ENCODE data around the gene MGAT4B. TPM values are rescaled to one million over a fixed set of nuclear protein-coding genes. Genes with fewer than 3 reads are reported as not detected.

The MGAT4B gene
- total and polyA plus RNA-seq, 2 of the 13 experiments (the other 11 are each of a cell fraction or from before 2014, with no cell fraction given), result 93.5 to 130 TPM

DNA sequence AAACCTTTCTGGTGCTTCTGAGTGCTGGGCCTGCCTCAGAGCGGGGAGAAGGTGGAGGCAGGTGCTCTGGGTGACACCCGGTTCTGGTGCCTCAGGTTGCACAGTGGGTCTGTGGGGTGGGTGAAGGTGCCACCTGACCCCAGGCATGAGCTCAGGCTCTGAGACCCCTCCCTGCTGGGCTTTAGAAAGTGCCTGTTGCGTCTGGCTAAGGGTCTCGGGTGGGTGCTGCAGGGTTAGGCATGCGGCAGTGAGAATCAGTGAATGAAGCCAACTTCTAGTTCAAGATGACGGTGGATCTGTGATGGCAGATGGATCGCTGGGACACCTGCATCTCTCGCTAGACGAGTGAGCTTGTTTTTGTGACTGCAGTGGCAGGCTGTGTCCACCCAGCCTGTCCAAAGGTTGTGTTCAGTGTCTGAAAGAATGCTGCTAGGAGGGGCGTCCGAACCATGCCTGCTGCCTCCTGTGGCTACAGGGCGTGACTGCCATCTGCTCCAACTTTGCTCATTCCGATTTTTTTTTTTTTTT, 19.1 kb upstream of the MGAT4B start (continued):
- TF ChIP-seq, protein P1, sequence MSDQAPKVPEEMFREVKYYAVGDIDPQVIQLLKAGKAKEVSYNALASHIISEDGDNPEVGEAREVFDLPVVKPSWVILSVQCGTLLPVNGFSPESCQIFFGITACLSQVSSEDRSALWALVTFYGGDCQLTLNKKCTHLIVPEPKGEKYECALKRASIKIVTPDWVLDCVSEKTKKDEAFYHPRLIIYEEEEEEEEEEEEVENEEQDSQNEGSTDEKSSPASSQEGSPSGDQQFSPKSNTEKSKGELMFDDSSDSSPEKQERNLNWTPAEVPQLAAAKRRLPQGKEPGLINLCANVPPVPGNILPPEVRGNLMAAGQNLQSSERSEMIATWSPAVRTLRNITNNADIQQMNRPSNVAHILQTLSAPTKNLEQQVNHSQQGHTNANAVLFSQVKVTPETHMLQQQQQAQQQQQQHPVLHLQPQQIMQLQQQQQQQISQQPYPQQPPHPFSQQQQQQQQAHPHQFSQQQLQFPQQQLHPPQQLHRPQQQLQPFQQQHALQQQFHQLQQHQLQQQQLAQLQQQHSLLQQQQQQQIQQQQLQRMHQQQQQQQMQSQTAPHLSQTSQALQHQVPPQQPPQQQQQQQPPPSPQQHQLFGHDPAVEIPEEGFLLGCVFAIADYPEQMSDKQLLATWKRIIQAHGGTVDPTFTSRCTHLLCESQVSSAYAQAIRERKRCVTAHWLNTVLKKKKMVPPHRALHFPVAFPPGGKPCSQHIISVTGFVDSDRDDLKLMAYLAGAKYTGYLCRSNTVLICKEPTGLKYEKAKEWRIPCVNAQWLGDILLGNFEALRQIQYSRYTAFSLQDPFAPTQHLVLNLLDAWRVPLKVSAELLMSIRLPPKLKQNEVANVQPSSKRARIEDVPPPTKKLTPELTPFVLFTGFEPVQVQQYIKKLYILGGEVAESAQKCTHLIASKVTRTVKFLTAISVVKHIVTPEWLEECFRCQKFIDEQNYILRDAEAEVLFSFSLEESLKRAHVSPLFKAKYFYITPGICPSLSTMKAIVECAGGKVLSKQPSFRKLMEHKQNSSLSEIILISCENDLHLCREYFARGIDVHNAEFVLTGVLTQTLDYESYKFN (CRISPR knock-in tag; conservative IDR thresholded peaks at IDR 0.05), result peak; percentile 68
- TF ChIP-seq ATF1 (CRISPR knock-in tag; IDR thresholded peaks at IDR 0.05), result no peak
- TF ChIP-seq NFKB2 (CRISPR knock-in tag; IDR thresholded peaks at IDR 0.05; ENCODE audit: borderline replicate concordance), result peak; percentile 53; the same call in 1 of the 2 replicates
- TF ChIP-seq TCF12 (IDR thresholded peaks at IDR 0.05), result no peak
- no peak for TF ChIP-seq TCF12 (CRISPR knock-in tag; IDR thresholded peaks at IDR 0.05)
- TF ChIP-seq, protein P2, sequence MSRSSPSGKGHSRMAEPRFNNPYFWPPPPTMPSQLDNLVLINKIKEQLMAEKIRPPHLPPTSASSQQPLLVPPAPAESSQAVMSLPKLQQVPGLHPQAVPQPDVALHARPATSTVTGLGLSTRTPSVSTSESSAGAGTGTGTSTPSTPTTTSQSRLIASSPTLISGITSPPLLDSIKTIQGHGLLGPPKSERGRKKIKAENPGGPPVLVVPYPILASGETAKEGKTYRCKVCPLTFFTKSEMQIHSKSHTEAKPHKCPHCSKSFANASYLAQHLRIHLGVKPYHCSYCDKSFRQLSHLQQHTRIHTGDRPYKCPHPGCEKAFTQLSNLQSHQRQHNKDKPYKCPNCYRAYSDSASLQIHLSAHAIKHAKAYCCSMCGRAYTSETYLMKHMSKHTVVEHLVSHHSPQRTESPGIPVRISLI (CRISPR knock-in tag; IDR thresholded peaks at IDR 0.05; ENCODE audit: borderline replicate concordance), result peak; percentile 96
- no peak for TF ChIP-seq TAF1 (CRISPR knock-in tag; IDR thresholded peaks at IDR 0.05)
- TF ChIP-seq IKZF1 (IDR thresholded peaks at IDR 0.05), result no peak
- no peak for TF ChIP-seq ZNF782 (CRISPR knock-in tag; IDR thresholded peaks at IDR 0.05; ENCODE audit: borderline replicate concordance)
- no peak for TF ChIP-seq NFIB (CRISPR knock-in tag; IDR thresholded peaks at IDR 0.05; ENCODE audit: borderline replicate concordance)
- TF ChIP-seq ZNF367 (CRISPR knock-in tag; IDR thresholded peaks at IDR 0.05; ENCODE audit: borderline replicate concordance), result no peak
- TF ChIP-seq AHDC1 (CRISPR knock-in tag; IDR thresholded peaks at IDR 0.05; ENCODE audit: borderline replicate concordance), result no peak
- TF ChIP-seq DR1 (CRISPR knock-in tag; IDR thresholded peaks at IDR 0.05), result peak; percentile 38; the same call in 1 of the 2 replicates
- no peak for TF ChIP-seq ZNF446 (CRISPR knock-in tag; IDR thresholded peaks at IDR 0.05)
- 0 out of 2 replicates have a peak, but pooled peaks have one; percentile 12 for TF ChIP-seq SMYD3 (CRISPR knock-in tag; IDR thresholded peaks at IDR 0.05)
- TF ChIP-seq CEBPB (IDR thresholded peaks at IDR 0.05; ENCODE audit: borderline replicate concordance, low read depth, low read length), result no peak
- TF ChIP-seq U2AF1 (optimal IDR thresholded peaks at IDR 0.05; ENCODE audit: low read depth, low read length), result no peak
- no peak for TF ChIP-seq NFYC (CRISPR knock-in tag; IDR thresholded peaks at IDR 0.05)
- TF ChIP-seq, protein P3, sequence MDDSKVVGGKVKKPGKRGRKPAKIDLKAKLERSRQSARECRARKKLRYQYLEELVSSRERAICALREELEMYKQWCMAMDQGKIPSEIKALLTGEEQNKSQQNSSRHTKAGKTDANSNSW (CRISPR knock-in tag; IDR thresholded peaks at IDR 0.05; ENCODE audit: borderline replicate concordance), result no peak
- no peak for TF ChIP-seq SMARCC2 (IDR thresholded peaks at IDR 0.05)
- peak; percentile 31; the same call in 1 of the 2 replicates for TF ChIP-seq ZNF350 (CRISPR knock-in tag; IDR thresholded peaks at IDR 0.05; ENCODE audit: borderline replicate concordance, low read depth)

Measured in HepG2 (cell line).